OCI-LY3 (cell line): ENCODE data around the gene PRRC2C.

Experiments
- EZH2phosphoT487 ChIP-seq: fragments of 200-600 bp; shearing (Covaris generic); IDR thresholded peaks from 2 replicates; pipeline ENCODE4 v1.6.1; 2018; ENCODE audit warnings: antibody characterized with exemption, mixed run types, low read depth
- TF ChIP-seq, protein P1 (sequence below): fragments of 200-600, 300-600 bp; sonication (generic); IDR thresholded peaks from 2 replicates; pipeline ENCODE4 v1.5.1; 2014; ENCODE audit warnings: antibody characterized with exemption, low read length, low read depth

GRCh38 chr1:171515741-171516140, 30.4 kb downstream of the PRRC2C start:
- TF ChIP-seq, protein P1, sequence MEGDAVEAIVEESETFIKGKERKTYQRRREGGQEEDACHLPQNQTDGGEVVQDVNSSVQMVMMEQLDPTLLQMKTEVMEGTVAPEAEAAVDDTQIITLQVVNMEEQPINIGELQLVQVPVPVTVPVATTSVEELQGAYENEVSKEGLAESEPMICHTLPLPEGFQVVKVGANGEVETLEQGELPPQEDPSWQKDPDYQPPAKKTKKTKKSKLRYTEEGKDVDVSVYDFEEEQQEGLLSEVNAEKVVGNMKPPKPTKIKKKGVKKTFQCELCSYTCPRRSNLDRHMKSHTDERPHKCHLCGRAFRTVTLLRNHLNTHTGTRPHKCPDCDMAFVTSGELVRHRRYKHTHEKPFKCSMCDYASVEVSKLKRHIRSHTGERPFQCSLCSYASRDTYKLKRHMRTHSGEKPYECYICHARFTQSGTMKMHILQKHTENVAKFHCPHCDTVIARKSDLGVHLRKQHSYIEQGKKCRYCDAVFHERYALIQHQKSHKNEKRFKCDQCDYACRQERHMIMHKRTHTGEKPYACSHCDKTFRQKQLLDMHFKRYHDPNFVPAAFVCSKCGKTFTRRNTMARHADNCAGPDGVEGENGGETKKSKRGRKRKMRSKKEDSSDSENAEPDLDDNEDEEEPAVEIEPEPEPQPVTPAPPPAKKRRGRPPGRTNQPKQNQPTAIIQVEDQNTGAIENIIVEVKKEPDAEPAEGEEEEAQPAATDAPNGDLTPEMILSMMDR, result no peak
- TF ChIP-seq EZH2phosphoT487, result no peak
